Activated CD8-positive, alpha-beta memory T cell treated with anti-CD3 and anti-CD28 coated beads for 48 hours (primary cell): ENCODE data around the gene COBLL1.

Source experiments
- DNase-seq, 3 experiments: peaks; one replicate each; pipeline ENCODE4 v3.0.0-alpha.2; 2020; ENCODE audit warnings: low read depth in 2 of 3, low spot score in 2 of 3

Gene COBLL1

GRCh38 chr2:164644036-164644700 is 197.5 kb downstream of the COBLL1 start:
- no peak for DNase-seq

- DNase-seq: no peak
These were observed 198.6 kb downstream of the COBLL1 start for GRCh38 chr2:164642946-164643555.

GRCh38 chr2:164642268-164642667 is 199.4 kb downstream of the COBLL1 start:
- no peak for DNase-seq
